GM18861 (cell line): ENCODE data around the gene PRKCA.
"Not testable (repeated sequence)": the region's sequence is repeated elsewhere in the genome, so short reads cannot be mapped to it uniquely, and the experiment has no call there.

ENCODE experiments used
- ATAC-seq: cut with Tn5 transposase; IDR thresholded peaks from one replicate; pipeline ENCODE4 v1.9.1; 2021; ENCODE audit not compliant: unreplicated experiment

PRKCA gene

DNA sequence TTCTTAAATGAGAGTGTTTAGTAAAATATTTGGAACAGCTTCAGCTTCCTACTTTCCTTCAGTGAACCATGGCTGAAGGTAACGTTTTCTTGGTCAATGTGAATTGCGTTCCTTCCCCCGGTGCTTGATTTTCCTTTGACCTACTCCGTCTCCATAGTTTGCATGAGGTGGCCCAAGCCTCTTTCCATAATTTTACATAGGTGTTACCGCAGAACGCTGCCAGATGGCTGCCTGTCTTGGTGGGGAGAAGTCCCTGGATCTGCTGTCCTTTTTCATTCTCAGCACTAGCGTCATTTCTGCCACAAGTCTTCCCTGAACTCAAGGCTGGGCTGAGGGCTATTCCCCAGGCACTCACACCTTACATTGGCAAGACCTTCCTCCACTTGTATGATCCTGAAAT is 178.4 kb downstream of the PRKCA start:
- ATAC-seq = no peak

DNA sequence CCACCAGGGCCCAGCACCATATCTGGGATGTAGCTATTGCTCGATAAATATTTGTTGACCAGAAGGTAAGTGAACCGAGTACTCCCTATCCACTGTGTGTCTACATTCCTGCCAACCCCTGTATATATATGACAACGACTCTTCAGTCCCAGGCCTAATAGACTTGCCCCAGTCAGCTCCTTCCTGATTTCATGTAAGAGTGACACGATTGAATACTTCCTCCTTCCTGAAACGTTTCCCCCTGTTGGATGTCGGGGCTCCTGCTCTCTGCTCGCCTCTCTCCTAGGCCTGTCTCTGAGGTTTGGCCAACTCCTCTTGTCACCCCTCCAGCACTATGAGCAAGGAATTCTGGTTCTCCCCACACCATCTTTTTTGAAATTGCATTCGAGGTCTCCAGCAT is 178.9 kb downstream of the PRKCA start:
- ATAC-seq = no peak

DNA sequence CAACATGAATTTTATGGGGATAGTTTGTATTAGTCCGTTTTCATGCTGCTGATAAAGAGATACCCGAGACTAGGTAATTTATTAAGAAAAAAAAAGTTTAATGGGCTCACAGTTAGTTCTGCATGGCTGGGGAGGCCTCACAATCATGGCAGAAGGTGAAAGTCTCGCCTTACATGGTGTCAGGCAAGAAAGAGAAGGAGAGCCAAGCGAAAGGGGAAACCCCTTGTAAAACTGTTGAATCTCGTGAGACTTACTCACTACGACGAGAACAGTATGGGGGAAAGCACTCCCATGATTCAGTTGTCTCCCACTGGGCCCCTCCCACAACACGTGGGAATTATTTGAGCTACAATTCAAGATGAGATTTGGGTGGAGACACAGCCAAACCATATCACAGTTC is 181.5 kb downstream of the PRKCA start:
- ATAC-seq = no peak

DNA sequence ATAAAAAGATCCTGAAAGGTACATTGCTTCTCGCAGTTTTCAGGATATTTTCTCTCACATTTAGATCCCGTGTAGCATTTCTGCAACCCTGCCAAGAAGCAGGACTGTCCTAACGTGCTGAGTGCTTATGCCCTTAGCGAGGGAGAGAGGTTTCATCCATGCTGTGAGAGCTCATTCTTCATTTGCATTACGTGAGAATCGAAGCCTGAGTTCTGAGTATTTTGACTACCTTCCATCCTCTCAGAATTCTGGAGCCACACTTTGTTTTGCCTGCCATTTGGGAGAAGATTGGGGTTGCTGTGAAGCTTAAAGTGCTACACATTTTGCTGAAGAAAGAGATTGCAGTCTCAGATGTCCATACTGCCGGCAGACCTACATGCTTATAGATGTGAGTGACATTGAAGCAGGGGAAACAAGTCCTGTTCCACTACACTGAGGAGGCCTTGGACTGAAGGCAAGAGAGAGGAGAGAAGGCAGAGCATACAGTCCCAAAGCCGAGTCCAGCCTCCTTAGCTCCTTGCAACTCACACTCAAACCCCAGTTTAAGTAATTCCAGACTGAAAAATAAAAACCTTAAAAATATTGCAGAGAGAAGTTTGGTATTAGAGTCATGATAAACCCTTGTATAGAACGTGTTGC is 183.0 kb downstream of the PRKCA start:
- ATAC-seq = no peak

DNA sequence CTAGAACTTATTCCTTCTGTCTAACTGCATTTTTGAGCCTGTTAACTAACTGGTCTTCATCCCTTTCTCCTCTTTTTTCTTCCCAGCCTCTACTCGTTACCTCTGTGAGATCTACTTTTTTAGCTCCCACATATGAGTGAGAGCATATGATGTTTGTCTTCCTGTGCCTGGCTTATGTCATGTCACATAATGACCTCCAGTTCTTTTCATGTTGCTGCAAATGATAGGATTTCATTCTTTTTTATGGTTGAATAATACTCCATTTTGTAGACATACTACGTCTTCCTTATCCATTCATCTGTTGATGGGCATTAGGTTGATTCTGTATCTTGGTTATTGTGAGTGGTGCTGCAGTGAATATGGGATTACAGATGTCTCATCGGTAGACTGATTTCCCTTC is 184.7 kb downstream of the PRKCA start:
- ATAC-seq = no peak

DNA sequence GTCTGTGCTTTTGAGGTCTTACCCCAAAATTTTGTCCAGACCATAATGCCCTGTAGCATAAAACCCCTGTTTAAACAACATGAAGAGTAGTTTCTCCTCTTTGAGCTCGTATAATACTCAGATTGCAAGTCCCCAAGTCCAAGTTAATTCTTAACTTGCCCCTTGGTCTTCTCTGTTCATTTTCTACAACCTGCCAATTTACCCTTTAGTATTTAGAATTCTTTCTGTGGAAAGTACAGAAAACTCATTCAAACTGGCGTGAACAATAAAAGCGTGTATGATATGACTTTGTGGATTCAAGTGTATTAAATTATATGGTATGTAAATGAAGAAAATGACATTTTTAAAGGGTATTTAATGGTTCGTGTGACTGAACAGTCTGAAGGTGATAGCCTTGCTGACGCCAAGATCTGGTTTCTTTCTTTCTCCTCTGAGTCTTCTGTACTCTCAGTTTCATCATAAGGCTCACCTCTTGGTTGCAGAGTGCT is 185.6 kb downstream of the PRKCA start:
- ATAC-seq = no peak

DNA sequence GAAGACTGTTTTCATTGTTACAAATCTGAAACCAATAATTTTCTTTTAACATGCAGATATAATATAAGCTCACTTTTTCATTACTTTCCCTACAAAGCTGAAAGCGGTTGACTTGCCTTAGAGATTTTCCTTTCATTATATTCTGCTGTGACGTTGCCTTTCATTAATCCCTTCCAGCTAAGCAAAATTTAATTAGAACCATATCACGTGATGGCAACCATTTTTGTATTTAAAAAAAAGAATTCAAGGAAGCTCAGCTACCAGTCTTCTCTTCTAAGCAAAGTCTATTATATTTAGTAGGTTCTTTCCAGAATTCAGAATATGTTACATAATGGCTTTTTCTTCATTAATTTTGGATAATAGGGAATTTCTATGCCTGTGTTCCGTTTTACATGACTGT is 186.5 kb downstream of the PRKCA start:
- ATAC-seq = no peak

DNA sequence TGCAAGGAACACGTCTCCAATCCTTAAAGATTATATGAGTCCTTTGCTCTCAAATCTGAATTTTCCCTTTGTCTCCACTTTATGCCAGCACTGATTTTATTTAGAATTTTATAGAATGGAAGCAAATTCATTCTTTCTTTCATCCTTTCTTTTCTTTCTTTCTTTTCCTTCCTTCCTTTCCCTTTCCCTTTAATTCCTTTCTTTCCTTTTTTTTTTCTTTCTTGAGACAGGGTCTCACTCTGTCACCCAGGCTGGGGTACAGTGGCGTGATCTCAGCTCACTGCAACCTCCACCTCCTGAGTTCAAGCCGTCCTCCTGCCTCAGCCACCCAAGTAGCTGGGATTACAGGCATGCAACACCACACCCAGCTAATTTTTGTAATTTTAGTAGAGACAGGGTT is 187.2 kb downstream of the PRKCA start:
- ATAC-seq = not testable (repeated sequence)

DNA sequence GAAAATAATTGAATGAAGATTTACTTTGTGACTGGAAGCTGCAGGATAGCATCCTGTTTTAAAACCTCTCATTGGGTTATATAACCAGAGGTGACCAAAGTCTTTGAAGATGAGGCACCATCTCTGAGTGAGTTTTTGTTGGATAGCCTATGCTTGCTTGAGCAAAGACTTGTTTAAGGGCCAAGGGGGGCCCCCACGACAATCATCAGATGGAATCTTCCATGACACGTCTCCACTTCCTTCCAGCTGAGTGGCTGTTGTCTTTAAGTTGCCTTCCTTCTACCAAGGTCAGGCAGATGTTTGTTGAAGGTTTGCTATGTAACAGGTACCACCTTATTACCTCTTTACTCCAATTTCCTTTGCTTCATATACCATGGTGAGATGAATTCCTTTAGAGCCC is 188.8 kb downstream of the PRKCA start:
- ATAC-seq = no peak

DNA sequence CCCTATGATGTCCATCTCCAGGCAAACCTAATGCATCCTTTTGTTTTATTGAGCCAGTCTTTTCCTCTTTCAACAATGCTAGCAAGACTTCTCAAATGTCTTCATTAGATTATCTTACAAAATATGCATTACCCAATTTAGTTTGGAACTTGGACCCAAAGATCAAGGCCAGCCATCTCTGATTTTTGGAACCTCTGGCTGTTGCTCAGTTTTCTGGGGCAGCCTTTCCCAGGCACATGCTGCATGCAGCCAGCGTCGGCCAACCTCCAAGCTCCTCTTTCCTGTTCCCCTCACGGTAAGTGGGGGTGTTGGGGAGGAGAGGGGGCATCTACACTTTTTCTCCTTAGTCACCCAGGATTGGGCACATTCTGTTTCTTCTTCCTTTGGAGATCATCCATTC is 189.3 kb downstream of the PRKCA start:
- ATAC-seq = no peak

DNA sequence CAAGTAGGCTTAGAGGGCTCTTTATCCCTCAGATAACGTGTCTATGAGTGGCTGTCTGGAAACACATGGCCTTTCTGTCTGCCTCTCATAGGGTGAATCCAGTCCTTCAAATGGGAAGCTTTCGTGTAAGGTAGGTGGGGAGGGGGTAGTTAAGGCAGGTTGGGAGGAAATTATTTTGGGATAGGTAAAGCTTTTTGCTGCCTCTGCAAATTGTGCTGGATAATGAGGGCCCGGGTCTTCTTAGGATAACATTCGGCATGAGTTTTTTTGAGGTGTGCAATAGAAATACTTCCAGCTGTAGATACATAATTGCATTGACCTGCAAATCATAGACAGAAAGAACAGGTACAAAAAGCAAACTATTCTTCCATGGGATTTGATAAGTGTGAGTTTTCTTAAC is 189.7 kb downstream of the PRKCA start:
- ATAC-seq = no peak

DNA sequence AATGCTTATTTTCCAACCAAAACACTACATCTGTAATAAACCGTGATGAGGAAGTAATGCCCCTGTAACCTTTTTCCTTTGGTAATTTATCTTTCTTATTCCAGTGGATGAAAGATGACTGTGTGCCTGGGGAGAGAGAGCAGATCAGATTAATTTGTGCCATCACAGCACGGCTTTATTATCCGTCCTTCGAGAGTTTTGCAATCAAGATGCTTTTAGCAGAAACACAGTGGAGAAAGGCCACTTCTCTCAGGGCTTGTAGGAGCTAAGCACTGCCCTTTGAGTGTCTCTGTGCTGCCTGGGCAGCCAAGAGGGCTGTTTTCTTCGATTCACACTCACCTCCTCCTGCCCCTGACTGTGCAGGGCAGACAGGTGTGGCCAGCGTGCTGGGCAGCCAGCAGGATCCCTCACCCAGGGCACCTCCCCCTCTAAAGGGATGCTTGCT is 190.2 kb downstream of the PRKCA start:
- no peak for ATAC-seq

DNA sequence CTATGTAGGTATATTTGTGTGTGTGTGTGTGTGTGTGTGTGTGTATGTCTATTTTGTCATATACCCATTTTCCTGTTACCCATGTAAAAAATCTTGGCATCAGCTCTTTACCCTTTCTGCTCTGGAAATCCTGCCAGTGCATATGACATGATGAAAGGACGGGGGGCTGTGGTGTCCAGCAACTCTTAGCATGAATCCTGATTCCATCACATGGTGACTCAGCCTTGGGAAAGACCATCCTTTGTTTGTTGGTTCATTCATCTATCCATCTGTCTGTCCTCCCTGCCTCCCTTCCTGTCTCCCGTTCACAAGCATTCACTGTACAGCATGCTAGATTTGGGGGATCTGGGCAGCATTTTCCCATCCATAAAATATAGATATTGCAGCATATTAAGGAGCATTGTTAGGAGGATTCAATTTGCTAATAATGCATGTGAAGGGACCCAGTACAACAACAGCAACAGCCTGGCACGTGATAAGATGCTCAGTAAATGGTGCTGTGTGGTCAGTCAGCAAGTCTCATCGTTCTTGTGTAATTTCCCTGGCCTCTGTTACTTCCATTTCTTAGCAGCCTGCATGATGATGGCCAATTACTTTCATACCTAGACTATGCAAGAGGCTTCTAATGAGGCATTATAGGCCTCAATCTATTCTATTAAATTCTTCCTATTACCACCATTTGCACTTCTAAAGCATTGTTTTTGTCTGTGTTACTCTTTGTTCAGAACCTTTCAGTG is 191.0 kb downstream of the PRKCA start:
- ATAC-seq = no peak

DNA sequence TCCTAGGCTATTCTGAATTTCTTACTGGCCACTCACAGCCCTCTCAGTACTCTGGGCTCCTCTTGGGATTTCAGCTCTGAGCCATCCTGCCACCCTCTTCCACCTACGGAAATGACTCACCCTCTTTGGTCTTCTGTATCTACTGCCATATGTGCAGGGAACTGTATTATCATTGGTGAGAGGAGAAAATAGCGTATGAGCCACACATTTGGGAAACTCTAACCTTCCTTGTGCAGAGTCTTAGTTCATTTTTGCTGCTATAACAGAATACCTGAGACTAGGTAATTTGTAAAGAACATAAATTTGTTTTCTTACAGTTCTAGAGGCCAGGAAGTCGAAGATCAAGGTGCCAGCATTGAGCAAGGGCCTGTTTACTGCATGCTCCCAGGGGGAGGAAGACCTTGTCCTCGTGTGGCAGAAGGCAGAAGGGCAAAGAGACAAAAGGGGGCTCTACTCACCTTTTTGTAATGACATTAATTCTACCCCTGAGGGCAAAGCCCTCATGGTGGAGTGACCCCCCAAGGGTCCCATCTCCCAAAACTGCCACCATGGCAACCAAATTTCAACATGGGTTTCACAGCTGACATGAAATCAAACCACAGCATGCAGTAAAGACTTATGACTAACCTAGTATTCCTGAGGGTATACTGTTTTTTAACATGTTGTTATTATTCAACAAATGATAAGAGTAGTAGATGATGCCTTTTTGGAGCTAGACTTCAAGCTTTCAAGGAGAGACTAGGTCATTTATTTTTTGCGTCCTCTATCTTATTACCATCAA is 191.8 kb downstream of the PRKCA start:
- no peak for ATAC-seq

DNA sequence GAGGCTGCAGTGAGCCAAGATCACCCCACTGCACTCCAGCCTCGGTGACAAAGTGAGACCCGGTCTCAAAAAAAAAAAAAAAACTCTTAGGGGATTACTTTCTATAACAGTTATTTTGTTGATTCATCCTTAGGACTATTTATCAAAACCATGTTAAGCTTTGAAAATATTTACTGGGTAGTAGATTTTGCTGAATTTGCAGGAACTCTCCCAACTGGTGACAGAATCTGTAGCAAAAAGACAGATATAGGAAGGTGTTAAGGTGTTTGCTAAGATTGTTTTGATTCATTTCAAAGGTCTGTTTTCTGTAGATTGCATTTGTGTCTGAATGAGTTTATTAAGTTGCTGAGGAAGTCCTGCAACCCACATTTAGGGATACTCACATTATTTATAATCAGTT is 192.6 kb downstream of the PRKCA start:
- no peak for ATAC-seq

DNA sequence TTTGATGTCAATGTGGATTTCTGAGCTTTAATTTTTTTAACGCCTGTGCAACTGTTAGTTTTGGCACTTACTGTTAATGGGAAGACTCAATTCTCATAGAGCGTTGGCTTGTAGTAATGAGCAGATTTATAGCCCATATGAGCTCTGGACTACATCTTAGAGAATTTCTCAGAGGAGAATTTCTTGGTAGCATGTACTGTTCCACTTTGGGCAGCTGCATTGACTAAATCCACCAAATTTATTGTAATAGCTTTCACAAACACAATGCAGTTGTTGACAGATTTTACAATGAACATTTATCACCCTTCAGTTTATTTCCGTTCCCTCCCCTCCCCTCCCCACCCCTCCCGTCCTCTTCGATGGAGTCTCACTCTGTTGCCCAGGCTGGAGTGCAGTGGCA is 193.9 kb downstream of the PRKCA start:
- ATAC-seq = no peak

DNA sequence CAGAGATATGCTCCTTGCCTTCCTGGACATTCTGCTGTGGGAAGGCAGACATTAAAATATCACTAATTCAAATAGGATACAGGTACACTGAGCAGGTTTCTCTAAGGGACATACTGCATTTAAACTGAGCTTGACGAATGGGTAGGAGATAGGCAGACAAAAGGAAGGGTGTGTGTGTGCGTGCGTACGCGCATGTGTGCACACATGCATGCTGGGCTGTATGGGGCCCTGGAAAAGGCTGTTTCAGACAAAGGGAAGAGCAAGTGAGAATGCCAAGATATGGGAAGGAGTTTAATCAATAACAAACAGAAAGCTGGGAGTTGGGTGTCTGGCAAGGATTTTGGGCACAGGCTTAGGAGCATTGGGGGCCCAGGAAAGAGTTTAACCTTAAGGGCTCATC is 196.2 kb downstream of the PRKCA start:
- ATAC-seq = no peak

DNA sequence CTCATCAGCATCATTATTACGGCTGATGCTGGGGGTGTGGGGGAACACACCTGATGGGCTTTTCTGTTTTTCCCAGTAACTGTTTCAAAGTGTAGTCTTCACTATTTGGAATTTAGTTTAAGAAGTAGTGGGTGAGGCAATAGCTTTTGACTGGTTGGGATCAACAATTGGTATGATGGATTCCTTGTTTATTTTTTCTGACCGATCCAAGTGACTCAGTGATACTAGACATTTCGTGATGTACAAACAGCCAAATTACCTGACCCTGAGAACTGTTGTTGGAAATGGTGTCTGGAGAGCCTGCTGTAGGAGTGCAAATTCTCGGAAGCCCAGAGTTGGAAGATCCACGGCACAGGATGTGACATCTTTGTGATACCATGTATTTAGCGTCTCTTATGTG is 204.2 kb downstream of the PRKCA start:
- no peak for ATAC-seq

DNA sequence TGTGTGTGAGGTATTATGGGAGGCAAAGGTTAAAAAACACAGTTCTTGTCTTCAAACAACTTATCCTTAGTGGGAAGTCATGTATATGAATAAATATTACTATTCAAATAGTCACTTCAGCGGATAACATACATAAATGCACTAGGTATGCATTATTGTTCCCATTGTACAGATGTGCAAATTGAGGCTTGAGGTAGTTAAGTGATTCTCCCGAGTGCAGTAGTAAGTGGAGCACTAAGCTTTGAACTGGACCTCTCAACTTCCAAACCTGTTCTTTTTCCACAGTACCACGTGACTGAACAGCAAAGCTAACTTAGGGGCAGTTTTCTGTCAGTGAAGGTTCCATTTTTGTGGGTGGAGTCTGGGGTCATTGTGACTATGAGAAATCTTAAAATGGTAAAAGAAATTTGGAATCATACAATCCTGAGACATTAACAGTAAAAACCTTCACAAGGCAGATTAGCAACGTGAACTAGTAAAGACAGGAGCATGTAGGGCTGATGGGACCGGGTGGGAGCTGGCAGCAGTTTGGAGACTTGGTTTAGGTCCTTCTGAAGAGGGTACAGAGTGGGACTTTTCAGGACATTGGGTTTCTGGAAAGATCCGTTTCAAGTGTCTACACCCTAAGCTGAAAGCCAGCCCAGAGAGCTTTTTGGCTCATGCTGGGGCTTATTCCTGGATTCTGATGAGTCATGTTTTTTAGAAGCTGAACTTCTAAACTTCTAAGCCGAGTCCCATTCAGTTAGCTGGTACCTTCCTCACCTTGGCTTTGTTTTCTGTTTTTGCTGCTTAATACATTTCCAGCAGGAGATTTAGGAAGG is 204.9 kb downstream of the PRKCA start:
- ATAC-seq = no peak

DNA sequence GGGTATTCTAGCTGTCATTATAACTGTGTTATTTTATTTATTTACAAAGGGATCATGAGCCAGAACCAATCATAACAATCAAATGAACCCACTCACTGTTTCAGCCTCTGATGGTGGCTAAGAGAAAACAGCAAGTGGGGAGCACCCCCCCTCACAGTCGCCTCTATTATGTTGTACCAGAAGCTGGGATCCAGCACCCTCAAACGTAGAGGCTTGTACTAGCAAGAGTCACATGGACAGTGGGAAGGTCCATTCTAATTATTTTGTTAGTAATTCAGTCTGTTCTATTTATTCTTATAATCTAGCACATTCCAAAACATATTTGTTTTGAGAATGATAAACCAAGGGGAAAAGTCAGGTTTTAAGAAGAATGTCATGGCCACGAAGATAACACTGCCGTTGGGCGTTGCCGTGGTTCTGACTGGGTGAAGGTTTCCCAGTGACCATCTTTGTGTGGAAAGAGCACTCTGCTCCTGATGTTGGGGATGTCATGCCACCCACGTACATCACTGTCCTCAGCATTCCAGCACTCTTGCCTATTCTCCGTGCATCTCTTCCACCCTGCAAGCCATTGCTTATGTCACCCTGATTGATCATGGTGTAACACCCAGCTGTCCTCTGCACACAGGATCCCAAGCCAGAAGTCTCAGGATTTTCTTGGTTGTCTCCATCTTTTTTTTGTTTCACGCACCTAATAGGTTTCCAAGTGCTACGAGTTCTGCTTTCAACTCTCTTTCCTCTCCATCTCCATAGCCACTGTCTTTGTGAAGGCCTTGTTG is 205.8 kb downstream of the PRKCA start:
- no peak for ATAC-seq
